OCI-LY7 (cell line): Measurements from ENCODE around the gene ARHGEF16. TPM values are rescaled to one million over a fixed set of nuclear protein-coding genes. Genes with fewer than 3 reads are reported as not detected.

Experiments
- BruUV-seq: library from RNA; stranded (reverse); fragments of 400-500 nt; replicated peaks from 2 replicates; lab custom pipeline; 2021; lab: Mats Ljungman, UMichigan
- CTCF ChIA-PET: fragments of 300-600 bp; sonication (Branson Sonifier 250); formaldehyde crosslinking; loops from one replicate; lab custom pipeline; 2022; ENCODE audit warnings: antibody characterized with exemption; ENCODE audit not compliant: unreplicated experiment; lab: Charles Lee
- POLR2A ChIA-PET: fragments of 300-600 bp; sonication (Branson Sonifier 250); formaldehyde crosslinking; loops from one replicate; lab custom pipeline; 2022; ENCODE audit warnings: antibody characterized with exemption; lab: Charles Lee
- DNase-seq: peaks from one replicate; pipeline ENCODE4 v3.0.0-alpha.2; 2015; ENCODE audit warnings: low spot score
- H2AFZ ChIP-seq: fragments of 200-600 bp; sonication (generic), shearing (Covaris generic); 2 replicates; pipeline ENCODE4 v1.6.1; 2014; ENCODE audit warnings: mild to moderate bottlenecking, antibody characterized with exemption, low read length, moderate library complexity
- H3K27ac ChIP-seq: fragments of 200-600 bp; sonication (generic); 2 replicates; pipeline ENCODE4 v1.5.1; 2014; ENCODE audit warnings: mixed run types, low read depth, mild to moderate bottlenecking, moderate library complexity, low read length, inconsistent platforms; ENCODE audit not compliant: poor library complexity, severe bottlenecking
- H3K36me3 ChIP-seq: fragments of 200-600 bp; sonication (generic); 2 replicates; pipeline ENCODE4 v1.6.1; 2014; ENCODE audit warnings: mild to moderate bottlenecking, antibody characterized with exemption, low read length, moderate library complexity, mixed read lengths; ENCODE audit not compliant: insufficient read depth
- H3K4me1 ChIP-seq: fragments of 200-600 bp; sonication (generic); 2 replicates; pipeline ENCODE4 v1.5.1; 2014; ENCODE audit warnings: mild to moderate bottlenecking, low read length; ENCODE audit not compliant: insufficient read depth, poor library complexity, severe bottlenecking
- H3K4me2 ChIP-seq: fragments of 200-600 bp; sonication (generic); 2 replicates; pipeline ENCODE4 v1.6.1; 2014; ENCODE audit warnings: mild to moderate bottlenecking, low read length
- H3K4me3 ChIP-seq: fragments of 200-600 bp; sonication (generic); 2 replicates; pipeline ENCODE4 v1.5.1; 2014; ENCODE audit warnings: mild to moderate bottlenecking, low read depth, low read length; ENCODE audit not compliant: poor library complexity, severe bottlenecking
- H3K79me2 ChIP-seq: fragments of 200-600 bp; sonication (generic); 2 replicates; pipeline ENCODE4 v1.6.1; 2016; ENCODE audit warnings: low read depth, mild to moderate bottlenecking, low read length, moderate library complexity, mixed read lengths; ENCODE audit not compliant: insufficient read depth
- H3K9me2 ChIP-seq: fragments of 200-600 bp; sonication (generic); 2 replicates; pipeline ENCODE4 v1.6.1; 2016; ENCODE audit warnings: mild to moderate bottlenecking, low read length, mixed read lengths; ENCODE audit not compliant: insufficient read depth
- H3K9me3 ChIP-seq: fragments of 200-600 bp; sonication (generic); 2 replicates; pipeline ENCODE4 v1.6.1; 2014; ENCODE audit warnings: mild to moderate bottlenecking, mixed run types, low read length, mixed read lengths
- H4K20me1 ChIP-seq: fragments of 200-600 bp; sonication (generic); 2 replicates; pipeline ENCODE4 v1.6.1; 2014; ENCODE audit warnings: mild to moderate bottlenecking, antibody characterized with exemption, low read length, moderate library complexity, mixed read lengths; ENCODE audit not compliant: insufficient read depth
- CTCF ChIP-seq: fragments of 200-600 bp; sonication (generic); conservative IDR thresholded peaks from 2 replicates; pipeline ENCODE4 v1.5.1; 2014; ENCODE audit warnings: mild to moderate bottlenecking, antibody characterized with exemption, low read length, moderate library complexity, mixed read lengths
- EZH2phosphoT487 ChIP-seq: fragments of 200-600 bp; sonication (generic); IDR thresholded peaks from 2 replicates; pipeline ENCODE4 v1.6.1; 2018; ENCODE audit warnings: low read depth, borderline replicate concordance, mild to moderate bottlenecking, mixed run types, antibody characterized with exemption, low read length, moderate library complexity, mixed read lengths
- intact Hi-C: fragments of 100-400 bp; cut with micrococcal nuclease; formaldehyde crosslinking; loops from one replicate; pipeline ENCODE4 v1.10.0; 2022; ENCODE audit not compliant: unreplicated experiment
- total RNA-seq, 2 experiments: library from RNA; depleted of rRNA in 1 of 2; stranded (reverse); fragments of >200 nt in 1 of 2; shearing (Covaris generic) in 1 of 2; gene quantifications; 2 replicates each; pipeline ENCODE4 v1.2.3, GENCODE V29; 2014 to 2022

Gene ARHGEF16
- total RNA-seq, 2 experiments from 2014 or later, result not detected

- POLR2A ChIA-PET, result no interaction called here
- H3K9me2 ChIP-seq, result no peaks in the 10 kb centered on the region
- DNase-seq, result no peak
Measured at GRCh38 chr1:3431266-3431665, 23.2 kb upstream of the ARHGEF16 start.

GRCh38 chr1:3431686-3432085 is 22.8 kb upstream of the ARHGEF16 start:
- H3K27ac ChIP-seq, result no peak overlapping the region
- TF ChIP-seq EZH2phosphoT487, result no peak
- TF ChIP-seq CTCF, result 0 out of 2 replicates have a peak, but pooled peaks have one; percentile 11
- H2AFZ ChIP-seq, result no peak overlapping the region
- no peak overlapping the region for H3K4me3 ChIP-seq
- no peaks in the 10 kb centered on the region for H3K36me3 ChIP-seq
- no peaks in the 10 kb centered on the region for H3K79me2 ChIP-seq
- no peak for DNase-seq
- no peaks in the 10 kb centered on the region for H3K4me1 ChIP-seq
- ChIA-PET CTCF (no interaction called here), POLR2A (no interaction called here)
- no peak overlapping the region for H3K4me2 ChIP-seq
- H4K20me1 ChIP-seq, result no peaks in the 10 kb centered on the region
- no peaks in the 10 kb centered on the region for H3K9me2 ChIP-seq
- intact Hi-C loops, result no loop called here
- no TSS peak for BruUV-seq
- H3K9me3 ChIP-seq, result no peaks in the 10 kb centered on the region

More at GRCh38 chr1:3431266-3431665, 23.2 kb upstream of the ARHGEF16 start:
- Histone ChIP-seq H3K4me2 (no peak overlapping the region), H3K79me2 (no peaks in the 10 kb centered on the region), H3K27ac (no peak overlapping the region), H4K20me1 (no peaks in the 10 kb centered on the region), H3K4me1 (no peaks in the 10 kb centered on the region), H3K4me3 (no peak overlapping the region), H3K36me3 (no peaks in the 10 kb centered on the region), H2AFZ (no peak overlapping the region), H3K9me3 (no peaks in the 10 kb centered on the region)
- intact Hi-C loops, result no loop called here
- TF ChIP-seq EZH2phosphoT487 (no peak), CTCF (peak; percentile 49; the same call in 1 of the 2 replicates)
- no TSS peak for BruUV-seq
- CTCF ChIA-PET, result no interaction called here

- no peaks in the 10 kb centered on the region for H4K20me1 ChIP-seq
- BruUV-seq, result no TSS peak
- DNase-seq, result no peak
- no peak overlapping the region for H2AFZ ChIP-seq
- no peaks in the 10 kb centered on the region for H3K79me2 ChIP-seq
- TF ChIP-seq EZH2phosphoT487 (no peak), CTCF (no peak)
- intact Hi-C loops, result no loop called here
- no peak overlapping the region for H3K27ac ChIP-seq
- no peak overlapping the region for H3K4me3 ChIP-seq
- CTCF ChIA-PET, result no interaction called here
- H3K9me2 ChIP-seq, result no peaks in the 10 kb centered on the region
- no peaks in the 10 kb centered on the region for H3K9me3 ChIP-seq
- no peak overlapping the region for H3K4me2 ChIP-seq
- H3K36me3 ChIP-seq, result no peaks in the 10 kb centered on the region
- no peaks in the 10 kb centered on the region for H3K4me1 ChIP-seq
- POLR2A ChIA-PET, result no interaction called here
Measured at GRCh38 chr1:3432306-3432705, 22.2 kb upstream of the ARHGEF16 start.
